Lower leg skin (tissue), 3 donors: Measurements from ENCODE around the gene ORMDL2.

ENCODE experiments used
- CTCF ChIP-seq, 3 donors: fragments of 450-650 bp; IDR thresholded peaks; one replicate each; pipeline ENCODE4 v1.5.1; 2016; ENCODE audit warnings: antibody characterized with exemption in 3 of 3, mild to moderate bottlenecking in 3 of 3, moderate library complexity in 2 of 3
- POLR2A ChIP-seq, 2 donors: fragments of 450-650 bp; IDR thresholded peaks; one replicate each; pipeline ENCODE4 v1.6.1; 2016 to 2017; ENCODE audit warnings: antibody characterized with exemption in 2 of 2, mild to moderate bottlenecking in 1 of 2, moderate library complexity in 1 of 2

- TF ChIP-seq CTCF (IDR thresholded peaks at IDR 0.05) (no peak), POLR2A (IDR thresholded peaks at IDR 0.05) (no peak)
Observed at GRCh38 chr12:55818886-55819285, 1.0 kb downstream of the ORMDL2 start.
